GM23248 (cell line): ENCODE data around the gene ANGEL2. TPM values are rescaled to one million over a fixed set of nuclear protein-coding genes. Genes with fewer than 3 reads are reported as not detected.

Experiments
- DNase-seq: peaks from one replicate; pipeline ENCODE4 v3.0.0-alpha.2; 2015
- H2AFZ ChIP-seq: fragments of 200-600 bp; sonication (generic); 2 replicates; pipeline ENCODE4 v1.6.1; 2016; ENCODE audit warnings: antibody characterized with exemption
- H3F3A ChIP-seq: fragments of 200-600 bp; sonication (generic); 2 replicates; pipeline ENCODE4 v1.6.1; 2016; ENCODE audit warnings: mild to moderate bottlenecking, antibody characterized with exemption, mixed run types; ENCODE audit not compliant: insufficient read depth
- H3K27ac ChIP-seq: fragments of 200-600 bp; sonication (generic); 2 replicates; pipeline ENCODE4 v1.5.1; 2016; ENCODE audit warnings: mild to moderate bottlenecking
- H3K27me3 ChIP-seq: fragments of 200-600 bp; sonication (generic); replicated peaks from 2 replicates; pipeline ENCODE4 v1.6.1; 2016; ENCODE audit warnings: mild to moderate bottlenecking; ENCODE audit not compliant: insufficient read depth
- H3K36me3 ChIP-seq: fragments of 200-600 bp; sonication (generic); 2 replicates; pipeline ENCODE4 v1.6.1; 2016; ENCODE audit warnings: low read depth, mild to moderate bottlenecking
- H3K4me1 ChIP-seq: fragments of 200-600 bp; sonication (generic); 2 replicates; pipeline ENCODE4 v1.6.1; 2016; ENCODE audit warnings: mild to moderate bottlenecking; ENCODE audit not compliant: insufficient read depth
- H3K4me2 ChIP-seq: fragments of 200-600 bp; sonication (generic); one replicate; pipeline ENCODE4 v1.6.1; 2016; ENCODE audit warnings: mild to moderate bottlenecking; ENCODE audit not compliant: unreplicated experiment
- H3K4me3 ChIP-seq: fragments of 200-600 bp; sonication (generic); 2 replicates; pipeline ENCODE4 v1.5.1; 2016; ENCODE audit warnings: mild to moderate bottlenecking
- H3K79me2 ChIP-seq: fragments of 200-600 bp; sonication (generic); 2 replicates; pipeline ENCODE4 v1.6.1; 2016; ENCODE audit warnings: mild to moderate bottlenecking; ENCODE audit not compliant: insufficient read depth
- H3K9ac ChIP-seq: fragments of 200-600 bp; sonication (generic); 2 replicates; pipeline ENCODE4 v1.6.1; 2016; ENCODE audit warnings: mild to moderate bottlenecking
- H3K9me2 ChIP-seq: fragments of 200-600 bp; sonication (generic); 2 replicates; pipeline ENCODE4 v1.6.1; 2016; ENCODE audit warnings: mixed run types, mild to moderate bottlenecking, moderate library complexity; ENCODE audit not compliant: insufficient read depth
- H3K9me3 ChIP-seq: fragments of 200-600 bp; sonication (generic); one replicate; pipeline ENCODE4 v1.6.1; 2017; ENCODE audit warnings: low read depth
- H4K20me1 ChIP-seq: fragments of 200-600 bp; sonication (generic); 2 replicates; pipeline ENCODE4 v1.6.0; 2016; ENCODE audit not compliant: insufficient read depth
- EZH2 ChIP-seq: fragments of 200-600 bp; sonication (generic); IDR thresholded peaks from 2 replicates; pipeline ENCODE4 v1.6.1; 2018; ENCODE audit warnings: antibody characterized with exemption, mild to moderate bottlenecking; ENCODE audit not compliant: insufficient read depth, poor library complexity, severe bottlenecking
- EZH2phosphoT487 ChIP-seq: fragments of 200-600 bp; sonication (generic); IDR thresholded peaks from 2 replicates; pipeline ENCODE4 v1.6.1; 2018; ENCODE audit warnings: antibody characterized with exemption, moderate library complexity, mild to moderate bottlenecking, low read depth; ENCODE audit not compliant: insufficient read depth
- WGBS, 2 experiments: methylation state at CpG; one replicate each; pipeline ENCODE4 v1.1.6; 2015 to 2017; ENCODE audit warnings: low lambda C conversion rate in 2 of 2, low coverage in 1 of 2; ENCODE audit errors: missing lambda C conversion rate in 2 of 2; 5-methylcytosine and 5-hydroxymethylcytosine counted together
- in situ Hi-C: fragments of 300-500 bp; cut with MboI; formaldehyde crosslinking; loops from 2 replicates; pipeline ENCODE4 v1.15.0; 2020
- polyA plus RNA-seq: library from polyadenylated mRNA; unstranded; fragments of >200 nt; fragmentation: Nextera tagmentation; extraction: Ambion mirVana; gene quantifications from 2 replicates; pipeline ENCODE4 v1.2.1, GENCODE V29; 2016
- total RNA-seq: library from RNA; depleted of rRNA; stranded (reverse); fragments of >200 nt; shearing (Covaris generic); gene quantifications from 2 replicates; pipeline ENCODE4 v1.2.3, GENCODE V29; 2014

The ANGEL2 gene
- total and polyA plus RNA-seq, 2 experiments from 2014 or later: 19.7 to 28.5 TPM

DNA sequence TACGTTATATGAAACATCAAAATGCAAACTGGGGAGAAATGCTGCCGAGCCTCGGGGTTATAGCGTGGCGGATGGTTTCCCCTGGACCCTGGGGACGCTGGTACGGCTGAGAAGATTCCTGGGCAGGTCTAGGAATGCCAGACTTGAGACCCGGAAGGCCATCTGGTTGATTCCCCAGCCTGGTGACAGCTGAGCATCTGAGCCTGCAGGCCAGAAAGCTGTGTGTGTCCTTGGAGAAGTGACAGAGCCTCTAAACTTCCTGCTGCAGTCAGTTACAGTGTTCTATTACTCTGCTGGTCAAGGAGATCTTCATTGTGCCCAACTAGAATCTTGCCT, 63.1 kb downstream of the ANGEL2 start:
- Histone ChIP-seq H3K9me2 (no peaks in the 10 kb centered on the region), H2AFZ (no peak overlapping the region), H3K27me3 (peaks cover 57% of the 10 kb centered on the region), H3K9me3 (no peaks in the 10 kb centered on the region), H3K4me2 (no peak overlapping the region), H3K27ac (no peak overlapping the region), H3K4me3 (no peak overlapping the region), H4K20me1 (no peaks in the 10 kb centered on the region), H3K36me3 (no peaks in the 10 kb centered on the region), H3F3A (no peaks in the 10 kb centered on the region), H3K79me2 (no peaks in the 10 kb centered on the region), H3K9ac (no peak overlapping the region), H3K4me1 (0 out of 2 replicates have a peak, but pooled peaks cover 3% of the 10 kb centered on the region)
- in situ Hi-C loops: no loop called here
- TF ChIP-seq EZH2 (no peak), EZH2phosphoT487 (no peak)
- WGBS, 2 experiments: 35 to 36% methylated on average over 8 of the region's 8 CpGs
- no peak for DNase-seq

DNA sequence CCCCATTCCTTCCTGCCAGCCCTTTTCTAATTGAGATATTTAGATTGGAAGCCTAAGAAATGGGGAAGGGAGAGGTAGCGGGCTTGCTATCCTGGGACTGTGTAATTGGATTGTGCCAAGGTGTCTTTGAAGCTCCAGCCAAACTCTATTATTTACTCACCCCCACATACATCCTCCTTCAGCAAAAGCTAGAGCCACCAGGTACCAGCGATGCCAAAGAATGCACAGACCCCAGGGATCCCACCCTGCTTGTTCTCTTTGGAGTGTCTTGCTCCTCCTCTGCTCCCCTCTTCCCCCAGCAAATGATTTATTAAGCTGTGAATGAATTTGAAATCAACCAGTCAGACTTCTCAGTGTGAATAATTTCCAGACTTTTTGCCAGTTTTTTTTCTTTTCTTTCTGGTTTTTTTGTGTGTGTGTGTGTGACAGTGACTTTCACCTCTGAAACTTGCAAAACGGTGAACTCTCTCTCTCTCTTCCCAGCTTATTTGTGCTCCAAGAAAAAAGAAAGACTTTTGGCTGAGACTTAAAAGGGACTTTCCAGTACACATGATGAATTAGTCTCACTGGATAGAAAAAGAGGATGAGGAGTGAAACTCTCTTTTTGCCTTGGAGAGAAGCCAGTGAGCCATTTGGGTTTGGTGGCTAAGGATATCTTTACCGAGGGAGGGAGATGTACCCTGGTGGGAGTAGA, 63.6 kb downstream of the ANGEL2 start:
- 40 to 43% methylated on average over 4 of the region's 4 CpGs for WGBS, 2 experiments
- no peaks in the 10 kb centered on the region for H3K9me3 ChIP-seq
- TF ChIP-seq EZH2 (no peak), EZH2phosphoT487 (no peak)
- no peak overlapping the region for H2AFZ ChIP-seq
- H3F3A ChIP-seq: no peaks in the 10 kb centered on the region
- H3K36me3 ChIP-seq: no peaks in the 10 kb centered on the region
- H3K27ac ChIP-seq: no peak overlapping the region
- peaks cover 58% of the 10 kb centered on the region for H3K27me3 ChIP-seq
- no peak overlapping the region for H3K9ac ChIP-seq
- 0 out of 2 replicates have a peak, but pooled peaks cover 3% of the 10 kb centered on the region for H3K4me1 ChIP-seq
- no peaks in the 10 kb centered on the region for H3K9me2 ChIP-seq
- H3K4me2 ChIP-seq: no peak overlapping the region
- DNase-seq: no peak
- no peak overlapping the region for H3K4me3 ChIP-seq
- no peaks in the 10 kb centered on the region for H3K79me2 ChIP-seq
- no peaks in the 10 kb centered on the region for H4K20me1 ChIP-seq
- in situ Hi-C loops: no loop called here

DNA sequence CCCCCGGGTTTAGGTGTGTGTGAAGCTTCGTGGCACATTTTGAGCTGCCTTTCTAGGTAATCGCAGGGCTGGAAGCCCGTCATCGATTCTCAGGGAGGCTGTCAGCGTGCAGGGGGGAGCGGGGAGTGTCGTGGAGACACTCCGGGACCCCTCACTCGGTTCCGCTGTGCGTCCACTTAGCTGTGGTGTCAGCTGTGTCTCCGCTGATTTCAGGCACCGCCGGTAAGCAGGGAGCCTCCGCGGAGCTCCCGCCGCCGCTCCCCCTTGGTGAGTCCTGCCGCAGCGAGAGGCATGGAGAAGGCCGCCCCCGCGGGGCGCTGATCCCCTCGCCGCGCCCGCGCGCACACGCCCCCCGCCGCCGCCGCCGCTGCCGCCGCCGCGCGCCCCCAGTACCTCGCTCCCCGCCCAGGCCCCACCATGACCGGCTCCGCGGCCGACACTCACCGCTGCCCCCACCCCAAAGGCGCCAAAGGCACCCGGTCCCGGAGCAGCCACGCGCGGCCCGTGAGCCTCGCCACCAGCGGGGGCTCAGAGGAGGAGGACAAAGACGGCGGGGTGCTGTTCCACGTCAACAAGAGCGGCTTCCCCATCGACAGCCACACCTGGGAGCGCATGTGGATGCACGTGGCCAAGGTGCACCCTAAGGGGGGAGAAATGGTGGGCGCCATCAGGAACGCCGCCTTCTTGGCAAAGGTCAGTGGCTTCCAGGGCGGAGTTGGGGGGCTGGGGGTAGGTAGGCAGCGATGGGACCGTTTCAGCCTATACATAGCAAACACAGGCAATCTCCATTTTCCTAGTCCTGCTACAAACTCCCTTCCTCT, 64.3 kb downstream of the ANGEL2 start:
- Histone ChIP-seq H3K27me3 (peaks cover 58% of the 10 kb centered on the region), H3K4me1 (0 out of 2 replicates have a peak, but pooled peaks cover 3% of the 10 kb centered on the region), H3K9ac (no peak overlapping the region), H2AFZ (peak overlapping the region; percentile 81), H3K9me3 (no peaks in the 10 kb centered on the region), H3K79me2 (no peaks in the 10 kb centered on the region), H3K36me3 (no peaks in the 10 kb centered on the region), H3K27ac (no peak overlapping the region), H3K4me3 (peak overlapping the region; percentile 73), H3F3A (no peaks in the 10 kb centered on the region), H4K20me1 (no peaks in the 10 kb centered on the region), H3K4me2 (peak overlapping the region; percentile 78), H3K9me2 (no peaks in the 10 kb centered on the region)
- in situ Hi-C loops: no loop called here
- 3 to 6% methylated on average over 36 to 72 of the region's 72 CpGs for WGBS, 2 experiments
- DNase-seq: peak; percentile 36
- TF ChIP-seq EZH2phosphoT487: no peak
- peak; percentile 66 for TF ChIP-seq EZH2

DNA sequence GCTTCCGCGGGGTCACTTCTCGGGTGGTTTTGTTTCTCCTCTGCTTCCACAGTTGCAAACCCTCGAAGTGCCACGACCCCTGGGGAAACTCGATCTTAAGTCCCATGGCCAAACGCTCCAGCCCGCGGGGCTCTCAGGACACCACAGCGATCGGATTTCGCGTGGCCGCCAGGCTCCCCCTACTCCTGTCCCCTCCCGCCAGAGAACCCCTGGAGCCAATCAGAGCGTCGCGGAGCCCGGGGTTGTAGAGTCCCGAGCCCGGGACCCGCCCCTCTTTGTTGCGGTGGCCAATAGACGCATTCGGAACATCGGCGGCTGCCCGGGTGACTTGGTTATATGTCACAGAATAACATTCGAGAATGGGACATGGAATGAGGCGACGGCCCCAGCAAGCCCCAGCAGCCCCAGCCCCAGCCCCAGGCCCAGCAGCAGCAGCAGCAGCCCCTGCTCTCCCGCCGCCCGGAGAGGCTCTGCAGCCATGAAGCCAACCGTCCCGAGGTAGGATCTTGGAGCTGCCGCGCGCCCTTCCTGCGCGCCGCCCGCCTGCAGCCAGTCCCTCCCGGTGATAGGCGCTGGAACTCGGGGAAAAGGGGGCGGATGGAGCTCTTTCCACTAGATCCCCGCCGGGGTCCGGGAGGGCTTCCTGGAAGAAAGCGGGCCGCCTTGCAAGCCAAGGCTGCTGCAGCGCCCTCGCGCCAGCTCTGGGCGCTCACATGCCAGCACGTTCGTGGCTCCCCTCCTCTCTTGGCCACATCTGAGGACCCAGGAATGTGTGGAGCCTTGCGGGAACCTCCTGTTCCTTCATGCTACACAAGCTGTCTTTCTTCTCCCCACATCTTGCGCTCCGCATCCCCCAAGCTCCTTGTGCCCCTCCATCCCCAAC, 65.2 kb downstream of the ANGEL2 start, which contains the start of gene VASH2:
TSS of gene VASH2 (plus strand) at position 299 of the 883 bp plus-strand sequence. CDS start 1,002 bp downstream, outside the sequence.
- Histone ChIP-seq H3K27ac (no peak within 1 kb of the TSS), H3F3A (no peaks in the 10 kb centered on the region), H3K27me3 (peaks cover 53% of the 10 kb centered on the region), H3K4me3 (peak within 1 kb of the TSS; percentile 73), H3K36me3 (no peaks in the 10 kb centered on the region), H3K4me2 (peak within 1 kb of the TSS; percentile 78), H4K20me1 (no peaks in the 10 kb centered on the region), H3K9ac (no peak within 1 kb of the TSS), H3K79me2 (no peaks in the 10 kb centered on the region), H2AFZ (peak within 1 kb of the TSS; percentile 81), H3K4me1 (0 out of 2 replicates have a peak, but pooled peaks cover 3% of the 10 kb centered on the region), H3K9me3 (no peaks in the 10 kb centered on the region), H3K9me2 (no peaks in the 10 kb centered on the region)
- TF ChIP-seq EZH2phosphoT487 (no peak), EZH2 (peak; percentile 87)
- 1 to 2% methylated on average over 51 to 52 of the region's 61 CpGs for WGBS, 2 experiments
- in situ Hi-C loops: no loop called here
- DNase-seq: peak; percentile 79
